ENCODE measurements around the gene PCDHB15. TPM values are rescaled to one million over a fixed set of nuclear protein-coding genes. Genes with fewer than 3 reads are reported as not detected.

The PCDHB15 gene
- total RNA-seq (2022; extraction: Qiagen RNA extraction; ENCODE audit: low read depth): 0.05 to 0.06 TPM in 2 of 5 replicates, not detected in the others

GRCh38 chr5:141245250-141245717 is at the start of gene PCDHB15:
Gene PCDHB15, plus strand, starts transcription at chr5:141245395. Its CDS starts 184 bp downstream, at chr5:141245579.

DNA sequence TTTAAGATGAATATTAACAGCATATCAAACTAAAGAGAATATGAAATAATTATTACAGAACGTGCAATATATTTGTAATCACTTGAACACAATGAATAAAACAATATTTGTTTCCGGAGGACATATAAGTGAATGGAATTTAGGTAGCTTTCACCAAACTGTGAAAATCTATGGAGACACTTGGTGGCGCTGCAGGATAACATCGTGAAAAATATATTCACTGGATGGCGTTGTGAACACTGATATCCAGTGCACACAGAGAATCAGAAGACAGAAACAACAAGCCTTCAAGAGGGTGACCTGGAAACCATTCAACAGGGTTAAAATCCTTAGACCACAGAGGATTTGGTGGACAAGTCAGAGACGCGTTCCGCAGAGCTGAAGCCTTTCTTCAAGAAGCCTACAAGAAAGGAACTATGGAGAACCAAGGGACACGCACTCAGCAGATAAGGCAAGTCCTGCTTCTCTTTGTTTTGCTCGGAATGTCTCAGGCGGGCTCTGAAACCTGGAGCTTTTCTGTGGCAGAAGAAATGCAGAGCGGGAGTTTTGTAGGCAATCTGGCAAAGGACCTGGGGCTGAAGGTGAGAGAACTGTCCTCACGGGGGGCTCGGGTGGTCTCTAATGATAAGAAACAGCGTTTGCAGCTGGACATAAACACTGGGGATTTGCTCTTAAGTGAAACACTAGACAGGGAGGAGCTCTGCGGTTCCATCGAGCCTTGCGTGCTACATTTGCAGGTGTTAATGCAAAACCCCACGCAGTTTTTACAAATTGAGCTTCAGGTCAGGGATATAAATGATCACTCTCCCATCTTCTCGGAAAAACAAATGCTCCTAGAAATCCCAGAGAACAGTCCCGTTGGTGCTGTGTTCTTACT is 45.6 kb upstream of the PCDHB15 start, which contains the start of gene PCDHB11:
TSS of gene PCDHB11 (plus strand) at position 269 of the 877 bp plus-strand sequence. CDS start at position 417, 148 bp downstream.

DNA sequence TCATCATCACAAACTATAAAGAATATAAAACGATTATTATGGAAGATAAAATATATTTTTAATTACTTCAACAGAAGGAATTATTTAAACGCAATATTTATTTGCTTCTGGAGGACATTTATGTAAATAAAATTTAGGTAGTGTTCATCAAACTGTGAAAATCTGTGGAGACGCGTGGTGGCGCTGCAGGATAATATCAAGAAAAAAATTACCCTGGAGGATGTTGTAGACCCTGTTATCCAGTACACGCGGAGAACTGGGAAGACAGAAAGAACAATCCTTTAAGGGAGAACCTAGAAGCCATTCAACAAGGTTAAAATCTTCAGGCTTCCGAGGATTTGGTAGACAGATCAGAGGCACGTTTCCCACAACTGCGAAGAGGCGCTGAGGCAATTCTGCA is 36.7 kb upstream of the PCDHB15 start, which contains the start of gene PCDHB12:
TSS of gene PCDHB12 (plus strand) at position 242 of the 400 bp plus-strand sequence. CDS start 189 bp downstream, outside the sequence.

DNA sequence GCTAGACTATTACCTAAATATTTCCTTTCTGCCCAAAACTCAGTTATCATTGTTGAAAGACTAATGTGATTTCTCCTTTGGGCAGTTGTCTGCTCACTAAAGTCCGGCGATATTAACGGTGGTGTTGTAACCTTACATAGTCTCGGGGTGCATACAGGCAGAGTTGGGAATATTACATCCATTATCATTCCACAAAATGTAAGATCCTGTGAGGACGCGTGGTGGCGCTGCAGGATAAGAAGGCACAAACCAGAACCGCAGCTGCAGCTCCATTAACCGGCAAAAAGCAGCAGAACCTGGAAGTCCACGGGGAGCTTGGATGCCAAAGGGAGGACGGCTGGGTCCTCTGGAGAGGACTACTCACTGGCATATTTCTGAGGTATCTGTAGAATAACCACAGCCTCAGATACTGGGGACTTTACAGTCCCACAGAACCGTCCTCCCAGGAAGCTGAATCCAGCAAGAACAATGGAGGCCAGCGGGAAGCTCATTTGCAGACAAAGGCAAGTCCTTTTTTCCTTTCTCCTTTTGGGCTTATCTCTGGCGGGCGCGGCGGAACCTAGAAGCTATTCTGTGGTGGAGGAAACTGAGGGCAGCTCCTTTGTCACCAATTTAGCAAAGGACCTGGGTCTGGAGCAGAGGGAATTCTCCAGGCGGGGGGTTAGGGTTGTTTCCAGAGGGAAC is 31.4 kb upstream of the PCDHB15 start, which contains the start of gene PCDHB13:
TSS of gene PCDHB13 (plus strand) at position 264 of the 684 bp plus-strand sequence. CDS start at position 469, 205 bp downstream.

DNA sequence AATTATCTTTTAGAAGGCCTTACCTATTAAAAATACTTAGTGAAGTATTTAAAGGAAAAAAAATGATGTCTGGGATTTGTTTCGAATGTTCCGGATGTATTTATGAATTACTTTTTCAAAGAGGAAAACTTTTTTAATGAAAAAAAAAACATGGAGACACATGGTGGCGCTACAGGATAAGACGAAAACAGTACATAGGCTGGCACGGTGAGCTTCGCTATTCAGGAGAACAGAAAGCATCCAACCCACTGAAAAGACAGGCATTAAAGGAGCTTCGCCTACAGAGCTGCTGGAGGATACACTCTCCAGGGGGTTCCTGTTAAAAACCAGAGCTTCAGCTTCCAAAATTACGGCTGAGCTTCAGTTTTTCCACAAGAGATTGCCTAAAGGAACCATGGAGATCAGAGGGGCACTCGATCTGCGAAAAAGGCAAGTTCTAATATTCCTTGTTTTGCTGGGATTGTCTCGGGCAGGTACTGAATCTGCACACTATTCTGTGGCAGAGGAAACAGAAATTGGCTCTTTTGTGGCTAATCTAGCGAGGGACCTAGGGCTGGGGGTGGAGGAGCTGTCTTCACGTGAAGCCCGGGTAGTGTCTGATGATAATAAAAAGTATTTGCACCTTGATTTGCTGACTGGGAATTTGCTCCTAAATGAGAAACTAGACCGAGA is 21.9 kb upstream of the PCDHB15 start, which contains the start of gene PCDHB14:
TSS of gene PCDHB14 (plus strand) at position 232 of the 672 bp plus-strand sequence. CDS start at position 395, 163 bp downstream.

Other genes starting within 250 kb of the PCDHB15 start
- gene PCDHB1, start 194.0 kb upstream of the PCDHB15 start, total RNA-seq (2022; extraction: Qiagen RNA extraction; ENCODE audit: low read depth): not detected in 5 replicates
- 3.3 to 4.1 TPM (median 3.3 TPM) in 5 replicates for gene PCDHB2, start 150.8 kb upstream of the PCDHB15 start, total RNA-seq (2022; extraction: Qiagen RNA extraction; ENCODE audit: low read depth)
- 0.04 to 0.05 TPM in 2 of 5 replicates, not detected in the others for gene PCDHB3, start 144.9 kb upstream of the PCDHB15 start, total RNA-seq (2022; extraction: Qiagen RNA extraction; ENCODE audit: low read depth)
- 0.03 to 0.17 TPM (median 0.05 TPM) in 5 replicates for gene PCDHB4, start 123.6 kb upstream of the PCDHB15 start, total RNA-seq (2022; extraction: Qiagen RNA extraction; ENCODE audit: low read depth)
- gene PCDHB5, start 110.2 kb upstream of the PCDHB15 start, total RNA-seq (2022; extraction: Qiagen RNA extraction; ENCODE audit: low read depth): 1.2 to 1.9 TPM (median 1.4 TPM) in 5 replicates
- gene PCDHB6, start 95.3 kb upstream of the PCDHB15 start, total RNA-seq (2022; extraction: Qiagen RNA extraction; ENCODE audit: low read depth): 0.85 to 1.3 TPM (median 1.1 TPM) in 5 replicates
- not detected in 5 replicates for gene PCDHB7, start 72.8 kb upstream of the PCDHB15 start, total RNA-seq (2022; extraction: Qiagen RNA extraction; ENCODE audit: low read depth)
- 0.24 to 0.35 TPM (median 0.29 TPM) in 5 replicates for gene PCDHB8, start 67.6 kb upstream of the PCDHB15 start, total RNA-seq (2022; extraction: Qiagen RNA extraction; ENCODE audit: low read depth)
- 0.04 to 0.19 TPM (median 0.06 TPM) in 5 replicates for gene PCDHB16, start 63.0 kb upstream of the PCDHB15 start, total RNA-seq (2022; extraction: Qiagen RNA extraction; ENCODE audit: low read depth)
- 0.05 to 0.12 TPM in 2 of 5 replicates, not detected in the others for gene PCDHB9, start 58.2 kb upstream of the PCDHB15 start, total RNA-seq (2022; extraction: Qiagen RNA extraction; ENCODE audit: low read depth)
- gene PCDHB10, start 53.0 kb upstream of the PCDHB15 start, total RNA-seq (2022; extraction: Qiagen RNA extraction; ENCODE audit: low read depth): 0.04 to 0.06 TPM (median 0.05 TPM) in 3 of 5 replicates, not detected in the others
- 0.07 to 0.12 TPM (median 0.11 TPM) in 3 of 5 replicates, not detected in the others for gene PCDHB11, start 45.8 kb upstream of the PCDHB15 start, total RNA-seq (2022; extraction: Qiagen RNA extraction; ENCODE audit: low read depth)
- gene PCDHB12, start 36.7 kb upstream of the PCDHB15 start, total RNA-seq (2022; extraction: Qiagen RNA extraction; ENCODE audit: low read depth): 0.02 TPM in 1 of 5 replicates, not detected in the others
- 0.05 to 0.09 TPM (median 0.06 TPM) in 5 replicates for gene PCDHB13, start 31.5 kb upstream of the PCDHB15 start, total RNA-seq (2022; extraction: Qiagen RNA extraction; ENCODE audit: low read depth)
- 0.05 to 0.15 TPM (median 0.08 TPM) in 5 replicates for gene PCDHB14, start 22.1 kb upstream of the PCDHB15 start, total RNA-seq (2022; extraction: Qiagen RNA extraction; ENCODE audit: low read depth)
- gene SLC25A2, start 58.7 kb downstream of the PCDHB15 start, total RNA-seq (2022; extraction: Qiagen RNA extraction; ENCODE audit: low read depth): not detected in 5 replicates
- gene TAF7, start 75.4 kb downstream of the PCDHB15 start, total RNA-seq (2022; extraction: Qiagen RNA extraction; ENCODE audit: low read depth): 67.8 to 84.2 TPM (median 73.3 TPM) in 5 replicates
- 0.37 to 0.48 TPM (median 0.40 TPM) in 5 replicates for gene PCDHGA1, start 85.1 kb downstream of the PCDHB15 start, total RNA-seq (2022; extraction: Qiagen RNA extraction; ENCODE audit: low read depth)
- 0.66 to 0.87 TPM (median 0.76 TPM) in 5 replicates for gene PCDHGA2, start 93.4 kb downstream of the PCDHB15 start, total RNA-seq (2022; extraction: Qiagen RNA extraction; ENCODE audit: low read depth)
- gene PCDHGA3, start 98.4 kb downstream of the PCDHB15 start, total RNA-seq (2022; extraction: Qiagen RNA extraction; ENCODE audit: low read depth): 0.02 to 0.04 TPM (median 0.03 TPM) in 3 of 5 replicates, not detected in the others
- 1.6 to 2.1 TPM (median 1.8 TPM) in 5 replicates for gene PCDHGB1, start 104.7 kb downstream of the PCDHB15 start, total RNA-seq (2022; extraction: Qiagen RNA extraction; ENCODE audit: low read depth)
- gene PCDHGA4, start 109.6 kb downstream of the PCDHB15 start, total RNA-seq (2022; extraction: Qiagen RNA extraction; ENCODE audit: low read depth): 0.09 to 0.17 TPM (median 0.14 TPM) in 5 replicates
- gene PCDHGB2, start 114.6 kb downstream of the PCDHB15 start, total RNA-seq (2022; extraction: Qiagen RNA extraction; ENCODE audit: low read depth): 0.09 to 0.20 TPM (median 0.14 TPM) in 4 of 5 replicates, not detected in the other
- gene PCDHGA5, start 118.8 kb downstream of the PCDHB15 start, total RNA-seq (2022; extraction: Qiagen RNA extraction; ENCODE audit: low read depth): 0.07 to 0.22 TPM (median 0.18 TPM) in 5 replicates
- 0.19 to 0.37 TPM (median 0.31 TPM) in 5 replicates for gene PCDHGB3, start 124.8 kb downstream of the PCDHB15 start, total RNA-seq (2022; extraction: Qiagen RNA extraction; ENCODE audit: low read depth)
- 0.19 to 0.39 TPM (median 0.26 TPM) in 5 replicates for gene PCDHGA6, start 128.5 kb downstream of the PCDHB15 start, total RNA-seq (2022; extraction: Qiagen RNA extraction; ENCODE audit: low read depth)
- gene PCDHGA7, start 137.3 kb downstream of the PCDHB15 start, total RNA-seq (2022; extraction: Qiagen RNA extraction; ENCODE audit: low read depth): 0.84 to 1.3 TPM (median 1.1 TPM) in 5 replicates
- gene PCDHGB4, start 142.3 kb downstream of the PCDHB15 start, total RNA-seq (2022; extraction: Qiagen RNA extraction; ENCODE audit: low read depth): 0.77 to 1.0 TPM (median 0.88 TPM) in 5 replicates
- gene PCDHGA8, start 147.2 kb downstream of the PCDHB15 start, total RNA-seq (2022; extraction: Qiagen RNA extraction; ENCODE audit: low read depth): 0.02 to 0.03 TPM (median 0.02 TPM) in 3 of 5 replicates, not detected in the others
- 2.3 to 2.7 TPM (median 2.6 TPM) in 5 replicates for gene PCDHGB5, start 152.6 kb downstream of the PCDHB15 start, total RNA-seq (2022; extraction: Qiagen RNA extraction; ENCODE audit: low read depth)
- gene PCDHGA9, start 157.4 kb downstream of the PCDHB15 start, total RNA-seq (2022; extraction: Qiagen RNA extraction; ENCODE audit: low read depth): 0.04 to 0.09 TPM (median 0.06 TPM) in 4 of 5 replicates, not detected in the other
- gene PCDHGB6, start 162.6 kb downstream of the PCDHB15 start, total RNA-seq (2022; extraction: Qiagen RNA extraction; ENCODE audit: low read depth): 0.09 to 0.23 TPM (median 0.13 TPM) in 5 replicates
- 0.03 TPM in 1 of 5 replicates, not detected in the others for gene PCDHGA10, start 167.6 kb downstream of the PCDHB15 start, total RNA-seq (2022; extraction: Qiagen RNA extraction; ENCODE audit: low read depth)
- gene PCDHGB7, start 172.3 kb downstream of the PCDHB15 start, total RNA-seq (2022; extraction: Qiagen RNA extraction; ENCODE audit: low read depth): 0.06 to 0.08 TPM (median 0.06 TPM) in 4 of 5 replicates, not detected in the other
- gene PCDHGA11, start 175.7 kb downstream of the PCDHB15 start, total RNA-seq (2022; extraction: Qiagen RNA extraction; ENCODE audit: low read depth): not detected in 5 replicates
- 0.02 to 0.03 TPM in 2 of 5 replicates, not detected in the others for gene PCDHGA12, start 185.1 kb downstream of the PCDHB15 start, total RNA-seq (2022; extraction: Qiagen RNA extraction; ENCODE audit: low read depth)
- gene PCDHGC3, start 230.6 kb downstream of the PCDHB15 start, total RNA-seq (2022; extraction: Qiagen RNA extraction; ENCODE audit: low read depth): 5.7 to 7.4 TPM (median 6.8 TPM) in 5 replicates
- gene PCDHGC4, start 239.6 kb downstream of the PCDHB15 start, total RNA-seq (2022; extraction: Qiagen RNA extraction; ENCODE audit: low read depth): not detected in 5 replicates
- gene PCDHGC5, start 243.7 kb downstream of the PCDHB15 start, total RNA-seq (2022; extraction: Qiagen RNA extraction; ENCODE audit: low read depth): 0.05 TPM in 1 of 5 replicates, not detected in the others

Measured in A549 treated with DMSO at 1 μM for 4 hours (cell line).